ENCODE measurements around the gene PPP6R2. TPM values are rescaled to one million over a fixed set of nuclear protein-coding genes. Genes with fewer than 3 reads are reported as not detected.
"Not testable (repeated sequence)": the region's sequence is repeated elsewhere in the genome, so short reads cannot be mapped to it uniquely, and the experiment has no call there.

PPP6R2 gene
- total RNA-seq, 1 donor from 2014 or later = 72.9 TPM

- DNase-seq (ENCODE audit: low read depth, low spot score) = peak; percentile 32
These were observed 1.0 kb upstream of the PPP6R2 start for GRCh38 chr22:50341977-50342650.

GRCh38 chr22:50343541-50343935 lies 411 bp downstream of the PPP6R2 start:
- no peak for DNase-seq (ENCODE audit: low read depth, low spot score)

- DNase-seq (ENCODE audit: low read depth, low spot score) = no peak
These were observed 3.3 kb downstream of the PPP6R2 start for GRCh38 chr22:50346470-50346869.

GRCh38 chr22:50347157-50347556 lies 4.0 kb downstream of the PPP6R2 start:
- DNase-seq (ENCODE audit: low read depth, low spot score) = no peak

GRCh38 chr22:50348058-50348457 lies 4.9 kb downstream of the PPP6R2 start:
- no peak for DNase-seq (ENCODE audit: low read depth, low spot score)

- DNase-seq (ENCODE audit: low read depth, low spot score) = no peak
These were observed 13.1 kb downstream of the PPP6R2 start for GRCh38 chr22:50356186-50356585.

GRCh38 chr22:50357222-50357621 lies 14.1 kb downstream of the PPP6R2 start:
- DNase-seq (ENCODE audit: low read depth, low spot score) = no peak

GRCh38 chr22:50357756-50358155 lies 14.6 kb downstream of the PPP6R2 start:
- DNase-seq (ENCODE audit: low read depth, low spot score) = no peak

- DNase-seq (ENCODE audit: low read depth, low spot score) = no peak
These were observed 17.5 kb downstream of the PPP6R2 start for GRCh38 chr22:50360578-50360977.

GRCh38 chr22:50361222-50361621 lies 18.1 kb downstream of the PPP6R2 start:
- no peak for DNase-seq (ENCODE audit: low read depth, low spot score)

- no peak for DNase-seq (ENCODE audit: low read depth, low spot score)
These were observed 18.6 kb downstream of the PPP6R2 start for GRCh38 chr22:50361688-50362087.

GRCh38 chr22:50363166-50363802 lies 20.2 kb downstream of the PPP6R2 start:
- DNase-seq (ENCODE audit: low read depth, low spot score) = no peak

GRCh38 chr22:50363803-50364194 lies 20.7 kb downstream of the PPP6R2 start:
- not testable (repeated sequence) for DNase-seq (ENCODE audit: low read depth, low spot score)

- DNase-seq (ENCODE audit: low read depth, low spot score) = no peak
These were observed 24.8 kb downstream of the PPP6R2 start for GRCh38 chr22:50367778-50368500.

- DNase-seq (ENCODE audit: low read depth, low spot score) = no peak
These were observed 28.0 kb downstream of the PPP6R2 start for GRCh38 chr22:50371101-50371648.

- no peak for DNase-seq (ENCODE audit: low read depth, low spot score)
These were observed 33.0 kb downstream of the PPP6R2 start for GRCh38 chr22:50376085-50376651.

- DNase-seq (ENCODE audit: low read depth, low spot score) = not testable (repeated sequence)
These were observed 38.0 kb downstream of the PPP6R2 start for GRCh38 chr22:50381021-50381555.

GRCh38 chr22:50396751-50397370 lies 53.7 kb downstream of the PPP6R2 start:
- no peak for DNase-seq (ENCODE audit: low read depth, low spot score)

GRCh38 chr22:50397371-50398060 lies 54.4 kb downstream of the PPP6R2 start:
- DNase-seq (ENCODE audit: low read depth, low spot score) = not testable (repeated sequence)

GRCh38 chr22:50398831-50399648 lies 55.9 kb downstream of the PPP6R2 start:
- no peak for DNase-seq (ENCODE audit: low read depth, low spot score)
